Dedifferentiated amniotic fluid mesenchymal stem cell (primary cell): ENCODE results near the gene UBE2QL1.

Experiments
- DNase-seq: peaks from one replicate; pipeline ENCODE4 v3.0.0-alpha.2; 2016; ENCODE audit errors: extremely low spot score

Gene UBE2QL1

DNA sequence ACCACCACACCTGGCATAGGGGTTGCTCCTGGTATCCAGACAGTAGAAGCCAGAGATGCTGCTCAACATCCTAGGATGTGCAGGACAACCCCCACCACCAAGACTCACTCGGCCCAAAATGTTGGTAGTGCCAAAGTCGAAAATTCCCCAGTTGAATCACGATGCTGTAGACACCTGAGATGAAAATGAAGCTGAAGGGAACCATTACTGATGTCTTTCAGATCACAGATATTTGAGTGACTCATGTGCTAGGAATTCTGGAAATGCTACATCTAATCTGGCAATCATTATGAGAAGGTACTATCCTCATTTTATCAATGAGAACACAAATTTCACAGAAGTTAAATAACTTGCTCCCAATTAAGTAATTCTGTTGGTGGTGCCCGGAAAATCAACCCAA lies 21.0 kb upstream of the UBE2QL1 start:
- DNase-seq, result no peak

DNA sequence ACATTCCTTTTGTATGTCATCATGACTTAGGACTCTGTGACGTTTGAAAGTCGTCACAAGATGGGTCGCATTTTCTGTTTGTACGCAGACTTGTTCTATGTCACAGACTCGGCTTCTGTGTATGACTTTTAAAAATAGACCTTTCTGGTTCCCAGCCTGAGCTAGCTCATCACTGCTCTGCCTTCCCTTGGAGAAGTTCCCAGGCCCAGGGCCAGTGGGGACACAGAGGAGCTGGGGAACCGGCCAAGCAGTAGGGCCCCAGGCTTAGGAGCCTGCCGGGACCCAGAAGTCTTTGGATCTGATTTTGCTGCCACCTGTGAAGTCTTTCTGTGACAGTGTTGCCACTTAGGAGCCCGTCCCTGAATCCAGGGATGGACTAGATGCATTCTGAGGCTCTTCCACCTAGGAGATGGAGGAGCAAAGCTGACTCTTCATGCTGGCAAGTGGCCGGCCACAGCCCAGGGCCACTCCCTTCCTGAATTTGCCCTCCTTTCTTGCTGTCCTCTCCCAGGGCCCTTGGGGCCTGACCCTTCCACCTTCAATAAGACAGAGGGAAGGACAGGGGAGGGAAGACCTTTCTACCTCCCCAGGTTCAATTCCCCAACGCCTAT lies 18.1 kb upstream of the UBE2QL1 start:
- DNase-seq, result no peak

DNA sequence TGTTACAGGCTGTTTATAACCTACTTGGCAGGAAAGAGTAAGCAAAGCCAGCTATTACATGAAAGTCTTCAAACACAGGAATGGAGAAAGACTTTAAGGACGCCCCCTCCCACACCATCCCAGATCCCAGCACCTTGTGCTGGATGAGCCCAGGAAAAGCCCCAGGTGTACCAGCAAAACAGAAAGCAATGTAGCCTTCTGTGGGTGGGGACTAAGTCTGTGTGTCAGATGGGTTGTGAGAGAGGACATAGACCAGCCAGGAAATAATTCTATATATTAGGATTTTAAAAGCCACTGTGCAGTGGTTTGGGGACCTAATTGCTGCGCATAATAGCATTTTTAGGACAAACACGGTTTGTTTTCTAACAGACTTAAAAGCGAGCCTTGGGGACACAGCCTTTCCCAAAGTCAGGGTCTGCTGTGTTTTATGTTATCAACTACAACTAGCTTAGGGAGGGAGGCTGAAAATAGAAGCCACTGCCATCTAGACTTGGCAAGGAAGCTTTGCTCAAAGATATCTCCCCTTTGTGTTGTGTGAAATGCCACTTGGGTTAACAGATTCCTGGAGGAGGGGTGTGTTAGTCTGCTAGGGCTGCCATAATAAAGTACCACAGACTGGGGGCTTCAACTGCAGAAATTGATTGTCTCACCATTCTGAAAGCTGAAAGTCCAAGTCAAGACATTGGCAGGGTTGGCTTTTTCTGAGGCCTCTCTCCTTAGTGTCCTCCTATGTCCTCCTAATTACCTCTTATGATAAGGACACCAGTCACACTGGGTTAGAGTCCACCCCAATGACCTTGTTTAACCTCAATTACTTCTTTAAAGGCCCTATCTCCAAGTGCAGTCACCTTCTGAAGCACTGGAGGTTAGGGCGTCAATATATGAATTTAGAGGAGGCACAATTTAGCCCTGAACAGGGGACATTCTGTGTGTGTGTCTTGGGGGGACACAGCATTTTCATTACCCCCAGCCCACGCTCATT lies 17.2 kb upstream of the UBE2QL1 start:
- DNase-seq, result no peak

DNA sequence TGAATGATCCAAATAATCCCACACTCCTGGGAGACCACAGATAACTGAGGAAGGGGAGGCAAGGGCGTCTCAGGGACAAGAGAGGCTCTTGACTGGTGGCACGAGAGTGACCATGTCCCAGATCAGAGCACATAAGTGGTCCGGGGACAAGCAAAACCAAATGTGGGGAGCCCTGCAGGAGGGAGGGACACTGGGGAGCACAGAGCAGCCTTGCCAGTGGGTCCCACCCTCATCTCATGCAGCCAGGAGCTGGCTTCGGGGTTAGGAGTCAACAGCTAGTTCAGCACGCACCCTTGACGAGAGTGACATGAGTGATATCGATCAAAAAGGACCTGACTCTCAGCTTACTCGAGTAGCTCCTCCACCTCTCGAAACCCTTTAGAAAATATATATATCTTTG lies 16.5 kb upstream of the UBE2QL1 start:
- no peak for DNase-seq

DNA sequence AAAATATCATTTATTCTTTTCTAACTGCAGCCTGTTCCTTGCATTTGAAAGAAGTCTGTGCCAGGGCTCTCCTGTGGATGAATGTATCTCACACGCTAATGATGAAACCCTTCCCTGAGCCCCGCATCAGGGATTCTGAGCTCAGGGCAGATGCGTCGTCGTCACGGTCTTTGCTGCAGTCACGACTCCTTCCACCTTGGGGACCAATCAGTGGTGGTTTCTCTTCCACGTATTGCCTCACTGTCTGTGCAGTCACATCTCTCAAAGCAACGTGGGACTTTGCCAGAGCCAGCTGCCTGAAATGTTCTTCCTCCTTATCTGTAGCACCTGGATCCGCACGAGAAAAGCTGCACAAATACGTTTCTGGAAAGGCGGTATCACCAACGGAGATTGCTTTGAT lies 13.9 kb upstream of the UBE2QL1 start:
- no peak for DNase-seq

DNA sequence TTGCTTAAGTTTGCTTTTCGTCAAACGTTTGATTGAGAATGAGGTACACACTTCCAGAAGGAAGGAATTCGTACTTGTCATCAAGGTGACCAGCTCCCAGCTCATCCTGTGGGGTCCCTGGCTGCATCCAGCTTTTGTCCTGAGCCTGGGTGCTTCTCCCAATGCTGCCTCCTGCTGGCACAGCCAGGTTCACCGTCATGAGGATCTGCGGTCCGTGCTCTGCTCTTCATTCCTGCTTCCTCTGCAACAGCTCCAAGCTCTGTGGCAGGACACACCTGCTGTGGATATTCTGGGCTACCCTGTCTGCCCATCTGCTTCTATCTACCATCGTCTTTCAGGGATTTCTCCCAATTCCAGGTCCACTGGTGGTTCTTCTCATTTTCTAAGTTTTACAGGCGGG lies 13.3 kb upstream of the UBE2QL1 start:
- no peak for DNase-seq

DNA sequence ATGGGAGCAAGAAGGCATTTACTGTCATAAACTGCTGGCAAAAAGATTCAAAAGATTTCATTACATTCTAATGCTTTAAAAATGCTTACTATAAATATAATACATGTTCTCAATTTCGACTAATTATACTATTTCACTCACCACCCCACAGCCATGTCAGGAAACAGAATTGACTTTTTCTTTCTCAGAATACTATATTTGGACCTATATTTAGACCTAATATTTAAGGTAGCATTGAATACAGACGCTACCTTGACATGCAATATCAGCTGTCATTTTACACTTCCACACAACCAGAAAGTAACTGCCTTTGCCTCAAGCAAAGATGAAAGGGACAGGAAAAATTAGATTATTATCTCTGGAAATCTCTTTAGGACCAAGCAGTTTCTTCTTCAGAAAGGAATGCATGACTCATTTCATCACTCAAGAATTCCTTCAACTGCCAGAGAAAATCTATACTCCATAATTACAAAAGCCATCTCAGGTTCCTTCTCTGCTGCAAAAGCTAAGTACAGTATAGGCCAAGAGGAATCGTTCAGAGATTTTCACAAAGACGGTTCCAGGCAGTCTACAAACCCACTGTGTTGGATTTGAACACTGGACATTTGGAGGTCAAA lies 11.8 kb upstream of the UBE2QL1 start:
- DNase-seq, result no peak

DNA sequence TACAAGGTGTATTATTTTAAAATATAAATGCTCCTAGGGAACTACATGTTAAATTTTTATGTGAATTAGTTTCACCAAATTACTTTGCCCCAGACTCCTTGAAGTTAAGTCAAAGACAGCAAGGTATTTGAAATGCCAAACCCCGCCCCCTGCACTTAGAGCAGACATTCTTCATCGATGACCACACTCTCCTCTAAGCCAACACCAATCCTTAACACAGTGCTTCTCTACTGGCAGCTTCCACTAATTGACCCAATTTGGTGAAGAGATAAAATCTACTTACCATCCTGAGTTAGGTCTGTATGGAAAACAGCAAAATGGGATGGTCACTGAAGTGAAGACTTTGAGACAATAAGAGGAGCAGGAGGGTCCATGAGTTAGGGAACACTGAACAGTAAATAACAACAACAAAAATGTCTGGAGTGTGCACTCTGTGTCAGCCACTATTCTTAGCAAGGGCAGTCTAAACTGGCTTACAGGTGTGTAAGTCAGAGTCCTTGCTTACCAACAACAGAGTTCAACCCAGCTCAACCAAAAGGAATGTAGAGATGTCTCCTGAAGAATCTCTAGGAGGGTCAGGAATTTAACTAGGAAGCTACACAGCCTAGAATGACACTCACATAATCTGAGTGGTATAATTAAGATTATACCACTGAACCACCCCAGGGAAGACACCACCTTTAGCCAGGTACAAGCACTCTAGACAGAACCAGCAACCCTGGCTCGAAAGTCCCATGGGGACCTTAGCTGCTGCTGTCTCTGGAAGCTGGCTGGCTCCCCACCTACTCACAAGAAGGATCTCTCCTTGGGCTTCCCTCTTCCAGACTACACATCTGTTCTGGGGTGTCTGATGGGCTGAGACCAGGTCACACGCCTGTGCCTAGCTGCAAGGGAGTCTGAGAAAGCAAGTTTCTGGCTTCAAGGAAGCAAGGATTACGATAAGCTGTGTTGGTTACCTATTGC lies 8.8 kb upstream of the UBE2QL1 start:
- no peak for DNase-seq

DNA sequence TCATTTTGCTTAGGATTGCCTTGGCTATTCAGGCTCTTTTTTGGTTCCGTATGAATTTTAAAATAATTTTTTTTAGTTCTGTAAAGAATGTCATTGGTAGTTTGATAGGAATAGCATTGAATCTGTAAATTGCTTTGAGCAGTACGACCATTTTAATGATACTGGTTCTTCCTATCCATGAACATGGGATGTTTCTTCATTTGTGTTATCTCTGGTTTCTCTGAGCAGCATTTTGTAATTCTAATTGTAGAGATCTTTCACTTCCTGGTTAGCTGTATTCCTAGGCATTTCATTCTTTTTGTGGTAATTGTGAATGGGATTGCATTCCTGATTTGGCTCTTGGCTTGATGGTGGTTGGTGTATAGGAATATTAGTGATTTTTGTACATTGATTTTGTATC lies 6.3 kb upstream of the UBE2QL1 start:
- DNase-seq, result no peak

DNA sequence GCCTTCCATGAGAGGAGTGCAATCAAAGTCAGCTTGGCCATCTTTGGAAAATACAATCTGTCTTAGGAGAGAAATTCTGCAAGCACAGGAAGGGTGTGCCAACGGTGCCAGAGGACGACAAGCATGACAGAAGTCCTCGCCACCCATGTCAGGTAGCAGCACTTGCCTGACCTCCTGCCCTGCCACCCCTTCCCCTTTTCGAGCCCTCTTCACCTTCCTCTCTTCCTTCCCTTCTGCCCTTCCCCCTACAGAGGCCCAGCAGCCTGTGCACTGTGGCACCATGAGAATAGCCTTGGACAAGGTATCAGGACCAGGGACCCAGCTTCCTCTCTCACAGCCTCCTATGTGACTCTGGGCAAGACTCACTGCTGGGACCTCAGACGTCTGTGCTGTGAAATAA lies 5.3 kb upstream of the UBE2QL1 start:
- no peak for DNase-seq

DNA sequence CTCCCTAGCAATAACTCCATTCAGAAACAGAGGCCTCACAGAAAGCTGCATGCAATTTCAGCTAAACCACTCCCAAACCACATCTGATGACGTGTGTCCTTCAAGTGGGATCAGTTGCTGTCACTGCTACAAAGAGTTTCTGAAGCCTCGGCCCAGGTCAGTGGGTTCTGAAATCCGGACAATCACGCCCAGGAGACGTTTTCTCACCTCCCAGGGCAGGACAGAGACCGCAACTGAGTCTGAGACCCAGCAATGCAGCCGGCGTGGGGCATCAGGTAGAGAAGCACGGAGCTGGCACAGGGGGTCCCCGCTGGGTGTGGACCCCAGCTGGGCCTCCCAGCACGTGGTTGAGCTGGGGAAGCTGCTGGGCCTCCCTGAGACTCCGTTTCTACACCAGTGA lies 2.6 kb upstream of the UBE2QL1 start:
- no peak for DNase-seq

DNA sequence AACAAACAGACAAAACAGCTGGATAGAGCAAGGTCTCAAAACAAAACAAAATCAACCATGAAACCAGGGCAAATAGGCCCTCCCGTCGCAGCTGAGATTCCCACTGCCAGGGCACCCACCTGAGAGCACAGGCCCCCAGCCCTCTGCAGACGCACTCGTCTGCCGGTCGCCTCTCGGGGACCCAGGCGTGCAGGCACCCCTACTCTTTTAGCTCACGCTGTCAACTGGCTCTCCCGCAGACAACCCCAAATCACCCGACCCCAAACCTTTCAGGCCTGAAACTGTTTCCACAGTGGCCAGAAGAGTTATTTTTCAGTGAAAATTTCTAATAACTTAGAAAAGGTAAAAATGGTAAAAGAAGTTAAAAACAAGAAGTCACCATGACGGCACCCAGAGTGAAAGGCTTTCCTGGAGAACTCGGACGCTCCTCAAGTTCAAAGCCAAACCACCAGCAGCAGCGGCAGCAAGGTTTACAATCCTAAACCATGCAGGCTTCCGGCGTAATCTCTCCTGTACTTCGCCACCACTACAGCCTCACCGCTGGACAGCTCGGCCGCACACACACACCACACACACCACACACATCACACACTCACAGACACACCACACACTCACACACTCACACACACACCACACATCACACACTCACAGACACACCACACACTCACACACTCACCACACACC lies 1.9 kb upstream of the UBE2QL1 start:
- no peak for DNase-seq

DNA sequence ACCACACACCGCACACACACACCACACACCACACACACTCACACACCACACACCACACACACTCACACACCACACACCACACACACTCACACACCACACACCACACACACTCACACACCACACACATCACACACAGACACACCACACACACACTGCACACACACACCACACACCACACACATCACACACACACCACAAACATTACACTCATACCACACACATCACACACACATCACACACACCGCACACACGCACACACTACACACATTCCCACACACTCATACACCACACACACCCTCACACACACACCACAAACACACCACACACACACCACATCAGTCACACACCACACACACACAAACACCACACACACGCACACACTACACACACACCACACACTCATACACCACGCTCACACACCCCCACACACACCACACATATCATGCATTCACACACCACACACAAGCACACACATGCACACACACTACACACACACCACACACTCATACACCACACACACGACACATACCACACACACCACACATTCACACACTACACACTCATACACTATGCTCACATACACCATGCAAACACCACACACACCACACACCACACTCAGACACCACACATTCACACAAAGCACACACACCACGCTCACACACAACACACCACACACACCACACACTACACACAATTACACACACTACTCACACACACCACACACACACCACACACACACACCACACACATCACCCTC lies 1.1 kb upstream of the UBE2QL1 start:
- DNase-seq, result no peak

DNA sequence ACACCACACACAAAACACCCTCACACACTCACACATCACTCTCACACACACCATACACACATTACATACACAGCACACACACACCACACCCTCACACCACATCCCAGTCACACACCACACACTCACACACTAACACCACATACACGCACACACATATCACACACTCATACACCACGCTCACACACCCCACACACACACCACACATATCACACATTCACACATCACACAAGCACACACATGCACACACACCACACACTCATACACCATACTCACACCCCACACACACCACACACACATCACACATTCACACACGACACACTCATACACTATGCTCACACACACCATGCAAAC lies 543 bp upstream of the UBE2QL1 start:
- no peak for DNase-seq

DNA sequence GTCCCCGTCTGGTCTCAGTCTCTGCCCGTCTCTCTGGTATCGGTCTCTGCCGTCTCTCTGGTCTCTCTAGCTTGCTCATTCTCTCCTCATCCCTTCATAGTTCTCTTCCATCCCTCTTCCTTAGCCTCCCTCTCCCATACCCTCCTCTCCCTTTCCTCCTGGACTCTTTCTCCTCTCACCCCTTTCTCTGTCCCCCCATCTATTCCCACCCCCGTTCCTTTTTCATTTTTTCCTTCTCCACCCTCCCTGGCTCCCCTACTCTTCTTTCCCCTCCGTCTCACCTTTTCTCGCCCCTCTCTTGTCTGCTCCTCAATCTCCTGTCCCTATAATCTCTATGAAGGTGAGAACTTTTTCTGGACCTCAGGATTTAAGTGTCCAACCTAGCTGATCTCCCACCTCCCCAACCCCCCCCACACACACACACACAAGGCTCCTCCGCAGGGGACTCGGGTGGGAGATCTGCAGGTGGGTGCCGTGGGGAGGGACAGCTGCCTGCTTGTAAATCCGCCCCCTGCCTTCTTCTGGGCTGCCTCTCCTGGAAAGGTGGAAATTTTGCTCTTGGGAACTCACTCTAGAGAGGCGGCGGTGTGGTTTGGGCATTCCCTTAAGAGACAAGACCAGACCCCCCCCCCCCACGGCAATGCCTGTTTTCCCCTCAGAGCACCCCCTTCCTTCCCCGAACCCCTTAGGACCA lies 953 bp downstream of the UBE2QL1 start:
- DNase-seq, result no peak

DNA sequence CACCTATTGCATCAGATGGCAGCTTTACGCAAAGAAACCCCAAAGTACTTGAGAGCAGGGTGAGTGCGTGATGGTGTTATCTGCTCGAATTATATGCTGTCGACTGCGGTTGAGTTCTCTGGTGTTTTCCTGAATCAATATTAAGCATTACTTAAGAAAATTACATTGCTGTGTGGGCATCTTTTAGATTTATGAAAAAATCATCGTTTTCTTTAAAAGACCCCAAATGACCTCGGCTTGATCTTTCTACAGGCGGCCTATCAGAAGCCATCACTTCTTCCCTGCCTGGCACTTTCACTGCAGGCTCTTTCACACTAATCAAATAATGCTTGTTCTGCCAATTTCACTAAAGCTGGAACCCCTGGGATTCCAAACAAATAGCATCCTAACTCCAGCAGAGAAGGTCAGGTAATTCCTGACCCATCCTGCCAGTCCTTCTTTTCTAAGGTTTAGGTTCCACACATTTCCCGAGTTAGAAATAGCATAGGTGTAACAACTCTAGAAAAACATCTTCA lies 1.7 kb downstream of the UBE2QL1 start:
- no peak for DNase-seq

DNA sequence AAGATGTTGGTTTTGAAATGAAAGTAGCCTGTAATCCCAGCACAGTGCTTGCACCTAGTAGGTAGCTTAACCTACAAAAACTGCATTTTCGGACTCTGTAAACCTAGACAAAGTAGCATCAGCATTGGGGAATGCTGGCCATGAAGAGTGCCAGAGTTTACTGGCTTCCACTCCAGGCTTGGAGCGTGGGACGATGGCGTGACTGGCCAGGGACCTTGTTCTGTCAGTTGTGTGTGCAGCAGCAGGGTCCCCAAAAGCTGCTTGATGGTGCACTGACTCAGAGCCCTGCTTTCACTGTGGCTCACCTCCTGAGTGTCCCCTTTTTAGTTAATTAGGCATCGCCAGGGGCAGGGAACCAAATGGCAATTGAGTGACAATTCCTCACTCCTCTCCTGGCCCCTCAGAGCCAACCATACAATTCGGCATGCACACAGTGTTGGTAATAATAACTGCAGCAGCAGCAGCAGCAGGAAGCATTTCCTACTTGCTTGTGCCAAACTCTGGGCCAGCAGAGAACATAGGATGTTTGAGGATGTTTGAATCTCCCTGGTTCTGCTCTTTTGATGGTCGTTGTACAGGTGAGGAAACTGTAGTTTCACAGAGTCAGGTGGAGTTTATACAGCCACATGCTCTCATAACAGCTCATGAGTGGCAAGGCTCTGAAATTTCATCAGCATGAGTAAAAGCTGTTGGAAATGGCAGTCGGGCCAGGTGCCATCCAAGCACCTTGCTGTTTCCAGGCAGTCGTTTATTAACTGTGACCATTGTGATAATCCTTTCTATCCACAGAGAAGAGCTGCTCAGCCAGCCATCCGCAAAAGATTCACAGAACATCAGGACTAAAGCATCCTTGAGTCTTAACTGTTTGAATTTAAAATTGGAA lies 4.2 kb downstream of the UBE2QL1 start:
- no peak for DNase-seq

DNA sequence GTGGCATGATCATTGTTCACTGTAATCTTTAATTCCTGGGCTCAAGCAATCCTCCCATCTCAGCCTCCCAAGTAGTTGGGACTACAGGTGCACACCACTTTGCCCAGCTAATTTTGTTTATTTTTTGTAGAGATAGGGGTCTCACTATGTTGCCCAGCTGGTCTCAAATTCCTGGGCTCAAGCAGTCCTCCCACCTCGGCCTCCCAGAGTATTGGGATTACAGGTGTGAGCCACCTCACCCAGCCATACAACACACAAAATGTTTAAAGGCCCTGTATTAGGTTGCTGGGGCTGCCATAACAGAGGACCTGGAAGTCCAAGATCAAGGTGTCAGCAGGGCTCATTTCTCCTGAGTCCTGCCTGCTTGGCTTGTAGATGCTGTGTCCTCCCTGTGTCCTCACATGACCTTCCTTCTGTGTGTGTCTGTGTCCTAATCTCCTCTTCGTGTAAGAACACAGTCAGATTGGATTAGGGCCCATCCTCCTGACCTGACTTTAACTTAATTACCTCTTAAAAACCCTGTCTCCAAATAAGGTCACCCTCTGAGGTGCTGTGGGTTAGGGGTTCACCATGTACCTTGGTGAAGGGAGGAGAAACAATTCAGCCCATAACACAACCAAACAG lies 5.4 kb downstream of the UBE2QL1 start:
- no peak for DNase-seq
